Skeletal muscle satellite cell (primary cell): ENCODE results near the gene BRD3OS.
"Not testable (repeated sequence)": the region's sequence is repeated elsewhere in the genome, so short reads cannot be mapped to it uniquely, and the experiment has no call there.

Experiments
- H3K27me3 ChIP-seq: 2 replicates; pipeline ENCODE4 v1.7.0; 2013; ENCODE audit warnings: low read length; ENCODE audit not compliant: control insufficient read depth, insufficient read depth
- H3K36me3 ChIP-seq: 2 replicates; pipeline ENCODE4 v1.7.0; 2013; ENCODE audit warnings: mild to moderate bottlenecking, control low read depth, low read length; ENCODE audit not compliant: insufficient read depth
- H3K4me1 ChIP-seq: 2 replicates; pipeline ENCODE4 v1.7.0; 2013; ENCODE audit warnings: low read length; ENCODE audit not compliant: control insufficient read depth, insufficient read depth
- H3K4me2 ChIP-seq: 2 replicates; pipeline ENCODE4 v1.7.0; 2013; ENCODE audit warnings: mild to moderate bottlenecking, low read length
- H3K4me3 ChIP-seq: 2 replicates; pipeline ENCODE4 v1.7.0; 2013; ENCODE audit warnings: low read length
- H3K9ac ChIP-seq: 2 replicates; pipeline ENCODE4 v1.7.0; 2013; ENCODE audit warnings: mild to moderate bottlenecking, low read depth, low read length, moderate library complexity
- H3K9me3 ChIP-seq: replicated peaks from 2 replicates; pipeline ENCODE4 v1.7.0; 2013; ENCODE audit warnings: mild to moderate bottlenecking, control low read depth, low read length

BRD3OS gene

DNA sequence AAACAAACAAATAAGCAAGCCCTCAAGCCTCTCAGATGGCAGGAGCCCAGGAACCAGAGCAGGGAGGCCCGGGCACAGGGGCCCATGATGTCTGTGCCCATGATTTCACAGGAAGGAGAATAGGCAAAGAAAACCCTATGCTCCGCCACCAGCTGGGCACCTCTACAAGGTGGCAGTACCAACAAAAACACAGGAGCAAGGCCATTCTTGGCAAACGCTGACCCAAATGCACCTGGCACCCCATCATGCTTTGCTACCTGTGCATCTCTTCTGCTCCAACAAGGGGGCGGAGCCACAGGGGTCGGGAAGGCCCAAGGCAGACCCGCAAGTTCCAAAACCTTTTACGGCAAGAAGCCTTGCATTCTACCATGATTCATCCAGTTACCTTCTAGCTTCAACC, 39.4 kb downstream of the BRD3OS start:
- H3K4me1 ChIP-seq, result peaks cover 54% of the 10 kb centered on the region
- no peak overlapping the region for H3K9ac ChIP-seq
- no peaks in the 10 kb centered on the region for H3K9me3 ChIP-seq
- no peak overlapping the region for H3K4me3 ChIP-seq
- H3K36me3 ChIP-seq, result peaks cover 8% of the 10 kb centered on the region
- no peak overlapping the region for H3K4me2 ChIP-seq
- peaks cover 7% of the 10 kb centered on the region for H3K27me3 ChIP-seq

DNA sequence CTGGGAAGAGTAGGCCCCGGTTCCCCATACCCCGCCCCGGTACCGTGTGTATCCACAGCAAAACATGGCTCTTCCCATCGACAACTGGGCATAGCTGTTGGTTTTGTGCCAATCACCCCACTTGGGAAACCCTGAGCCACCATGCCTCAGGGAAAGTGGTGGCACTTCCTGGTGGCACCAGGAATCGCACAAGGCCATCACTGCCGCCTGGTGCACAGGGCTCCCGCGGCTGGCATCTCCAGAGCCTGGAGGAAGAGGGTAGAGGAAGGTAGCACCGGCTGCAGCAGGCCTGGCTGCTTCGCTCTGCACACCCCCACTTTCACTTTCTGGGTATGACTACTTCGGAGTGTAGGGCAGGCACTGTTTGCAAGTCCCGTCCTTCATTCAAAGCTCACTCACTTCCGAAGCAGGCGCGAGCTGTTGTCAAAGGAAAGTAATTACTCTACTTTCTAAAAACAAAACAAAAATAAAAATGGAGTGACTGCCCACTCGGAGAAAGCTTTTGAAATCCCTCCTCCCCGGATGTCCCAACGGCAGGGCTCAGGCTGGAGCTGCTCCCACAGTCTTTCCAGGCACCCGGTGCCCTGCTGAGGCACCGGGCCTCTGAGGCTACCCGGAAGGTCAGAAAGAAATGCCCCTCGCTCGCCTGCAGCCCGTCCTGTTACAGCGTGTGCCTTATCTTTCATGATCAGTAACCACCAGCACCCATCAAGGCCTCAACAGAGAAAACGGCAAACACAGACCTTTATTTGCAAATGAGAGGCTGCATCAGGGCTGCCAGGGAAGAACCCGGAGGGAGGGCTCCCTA, 40.5 kb downstream of the BRD3OS start:
- H3K9me3 ChIP-seq, result no peaks in the 10 kb centered on the region
- peaks cover 43% of the 10 kb centered on the region for H3K4me1 ChIP-seq
- peaks cover 8% of the 10 kb centered on the region for H3K36me3 ChIP-seq
- H3K9ac ChIP-seq, result peak overlapping the region; percentile 95
- H3K4me3 ChIP-seq, result peak overlapping the region; percentile 90
- H3K4me2 ChIP-seq, result peak overlapping the region; percentile 95
- H3K27me3 ChIP-seq, result peaks cover 18% of the 10 kb centered on the region

DNA sequence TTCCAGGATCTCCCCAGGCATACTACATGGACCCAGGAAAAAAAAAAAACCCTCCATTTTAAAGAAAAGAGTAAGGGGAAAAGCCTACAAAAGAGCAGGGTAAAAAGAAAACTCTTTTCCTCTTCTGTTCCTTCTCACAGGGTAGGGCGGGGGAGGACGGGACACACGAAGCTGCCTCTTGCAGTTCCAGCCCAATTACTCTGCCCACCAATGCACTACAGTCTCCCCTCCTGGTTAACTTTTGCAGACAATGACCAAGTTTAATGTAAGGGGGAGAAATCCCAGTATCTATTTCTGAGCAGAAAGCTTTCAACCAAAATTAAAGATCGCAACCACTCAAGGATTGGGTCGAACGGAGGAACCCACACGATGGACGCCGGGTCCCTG, 41.2 kb downstream of the BRD3OS start:
- no peaks in the 10 kb centered on the region for H3K9me3 ChIP-seq

DNA sequence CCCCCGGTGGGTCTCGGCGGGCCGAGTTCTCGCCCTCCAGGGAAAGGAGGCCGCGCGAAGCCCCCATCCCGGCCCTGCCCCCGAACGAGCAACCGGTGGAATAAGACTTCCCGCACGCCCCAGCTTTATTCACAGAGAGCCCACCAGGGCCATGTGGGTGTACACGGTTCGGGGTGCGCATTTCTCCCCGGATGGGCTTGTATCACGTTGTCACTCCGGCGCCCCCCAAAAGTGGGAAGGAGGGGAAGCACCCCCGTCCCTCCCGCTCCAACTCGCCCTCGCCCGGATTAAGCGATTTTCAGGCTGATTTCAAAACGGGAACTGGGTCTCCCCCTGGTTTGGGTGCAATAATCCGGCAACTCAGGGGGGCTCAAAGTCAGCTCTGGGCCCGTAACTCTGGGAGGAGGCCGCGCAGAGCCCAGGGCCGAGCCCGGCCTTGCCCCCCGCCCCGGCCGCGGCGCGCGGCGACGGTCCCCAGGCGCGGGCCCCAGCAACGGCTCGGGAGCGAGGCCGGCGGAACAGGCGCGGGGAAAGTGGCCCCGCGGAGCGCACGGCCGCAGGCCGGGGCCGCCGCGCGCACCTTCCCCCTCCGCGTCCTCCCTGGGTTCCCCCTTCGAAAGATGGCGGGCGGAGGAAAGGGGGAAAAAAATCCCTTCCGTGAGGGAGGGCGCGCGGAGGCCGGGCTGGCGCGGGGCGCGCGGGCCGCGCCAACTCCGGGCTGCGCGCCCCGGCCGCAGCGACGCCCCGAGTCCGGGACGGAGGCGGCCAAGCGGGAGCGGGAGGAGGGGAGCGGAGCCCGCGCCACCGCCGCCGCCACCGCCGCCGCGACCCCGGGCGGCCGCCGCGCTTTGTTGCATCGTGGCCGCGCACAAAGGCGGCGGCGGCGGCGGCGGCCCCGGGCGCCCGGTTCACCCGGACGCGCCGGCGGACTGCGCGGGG, 41.9 kb downstream of the BRD3OS start:
- Histone ChIP-seq H3K9me3 (no peaks in the 10 kb centered on the region), H3K9ac (peak overlapping the region; percentile 95), H3K4me1 (peaks cover 30% of the 10 kb centered on the region), H3K36me3 (peaks cover 8% of the 10 kb centered on the region), H3K4me2 (peak overlapping the region; percentile 95), H3K4me3 (peak overlapping the region; percentile 90), H3K27me3 (peaks cover 24% of the 10 kb centered on the region)

More for the DNA sequence above, 41.2 kb downstream of the BRD3OS start:
- peak overlapping the region; percentile 90 for H3K4me3 ChIP-seq
- peaks cover 24% of the 10 kb centered on the region for H3K27me3 ChIP-seq
- H3K4me2 ChIP-seq, result peak overlapping the region; percentile 95
- peaks cover 8% of the 10 kb centered on the region for H3K36me3 ChIP-seq
- peak overlapping the region; percentile 95 for H3K9ac ChIP-seq
- peaks cover 36% of the 10 kb centered on the region for H3K4me1 ChIP-seq

DNA sequence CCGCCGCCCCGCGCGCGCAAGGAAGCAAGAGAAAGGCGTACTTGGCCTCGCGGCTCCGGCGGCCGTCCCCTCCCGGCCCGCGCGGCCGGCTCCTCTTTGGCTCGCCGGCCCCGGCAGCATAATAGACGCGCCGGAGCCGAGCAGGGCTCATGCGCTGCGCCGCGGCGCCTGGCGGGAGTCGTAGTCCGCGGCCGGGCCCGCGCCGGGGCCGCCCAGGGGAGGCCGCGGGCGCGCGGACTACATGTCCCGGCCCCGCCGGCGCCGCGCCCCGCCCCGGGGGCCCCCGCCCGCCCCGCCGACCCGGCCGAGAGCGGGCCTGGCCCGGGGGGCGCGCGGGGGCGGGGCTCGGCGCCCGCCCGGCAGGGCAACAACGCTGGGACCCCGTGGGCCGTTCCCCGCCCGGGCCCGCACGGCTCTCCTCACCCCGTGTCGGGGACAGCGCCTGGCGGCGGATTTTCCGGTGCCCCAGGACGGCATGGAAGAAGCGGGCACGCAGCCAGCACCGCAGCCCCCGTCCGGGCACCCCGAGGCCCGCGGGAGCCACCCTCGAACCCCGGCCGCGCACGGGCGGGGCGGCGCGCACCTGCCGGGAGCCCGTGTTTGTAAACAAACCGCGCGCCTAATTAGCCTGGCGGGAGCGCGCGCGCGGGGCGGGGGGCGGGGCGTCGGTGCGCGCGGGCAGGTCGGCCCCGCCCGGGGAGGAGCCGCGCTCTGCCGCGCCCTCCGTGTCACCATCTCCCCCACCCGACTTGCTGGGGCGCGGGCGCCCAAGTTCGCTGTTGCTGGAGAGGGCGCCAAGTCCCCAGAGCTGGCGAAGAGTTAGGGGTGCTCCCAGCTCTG, 42.8 kb downstream of the BRD3OS start, which contains the start of gene BRD3:
Gene BRD3, minus strand, starts transcription at position 123 of the 840 bp plus-strand sequence. CDS start 14,549 bp downstream, outside the sequence.
- Histone ChIP-seq H3K4me2 (peak within 1 kb of the TSS; percentile 99), H3K9me3 (no peaks in the 10 kb centered on the region), H3K4me3 (peak within 1 kb of the TSS; percentile 96), H3K27me3 (peaks cover 24% of the 10 kb centered on the region), H3K4me1 (peaks cover 20% of the 10 kb centered on the region), H3K9ac (peak within 1 kb of the TSS; percentile 95), H3K36me3 (peaks cover 8% of the 10 kb centered on the region)

DNA sequence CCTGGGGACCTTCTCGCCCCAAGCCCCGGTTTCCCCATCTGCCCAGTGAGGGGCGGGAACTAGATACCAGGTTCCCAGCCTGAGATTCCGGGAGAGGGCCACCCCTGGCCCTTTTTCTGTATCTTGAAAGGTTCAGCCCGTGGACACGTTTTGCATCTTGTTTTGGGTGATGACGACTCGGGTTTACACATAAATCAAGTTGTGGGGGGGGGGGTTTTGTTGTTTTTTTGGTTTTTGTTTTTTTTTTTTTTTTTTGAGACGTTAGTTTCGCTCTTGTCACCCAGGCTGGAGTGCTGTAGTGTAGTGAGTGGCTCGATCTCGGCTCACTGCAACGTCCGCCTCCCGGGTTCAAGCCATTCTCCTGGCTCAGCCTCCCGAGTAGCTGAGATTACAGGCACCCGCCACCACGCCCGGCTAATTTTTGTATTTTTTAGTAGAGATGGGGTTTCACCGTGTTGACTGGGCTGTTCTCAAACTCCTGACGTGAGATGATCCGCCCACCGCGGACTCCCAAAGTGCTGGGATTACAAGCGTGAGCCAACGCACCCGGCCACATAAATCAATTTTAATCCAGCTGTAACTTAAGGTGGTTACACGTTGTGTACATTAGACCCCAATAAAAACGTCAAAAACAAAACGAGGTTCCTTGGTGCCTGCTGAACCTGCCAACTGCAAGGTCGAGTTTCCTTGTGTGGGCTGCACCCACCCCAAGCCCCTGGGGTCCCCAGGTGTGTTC, 43.6 kb downstream of the BRD3OS start:
- H3K9ac ChIP-seq, result peak overlapping the region; percentile 87
- H3K4me3 ChIP-seq, result peak overlapping the region; percentile 96
- peaks cover 16% of the 10 kb centered on the region for H3K4me1 ChIP-seq
- no peaks in the 10 kb centered on the region for H3K9me3 ChIP-seq
- peaks cover 30% of the 10 kb centered on the region for H3K27me3 ChIP-seq
- peak overlapping the region; percentile 99 for H3K4me2 ChIP-seq
- peaks cover under 1% of the 10 kb centered on the region for H3K36me3 ChIP-seq

DNA sequence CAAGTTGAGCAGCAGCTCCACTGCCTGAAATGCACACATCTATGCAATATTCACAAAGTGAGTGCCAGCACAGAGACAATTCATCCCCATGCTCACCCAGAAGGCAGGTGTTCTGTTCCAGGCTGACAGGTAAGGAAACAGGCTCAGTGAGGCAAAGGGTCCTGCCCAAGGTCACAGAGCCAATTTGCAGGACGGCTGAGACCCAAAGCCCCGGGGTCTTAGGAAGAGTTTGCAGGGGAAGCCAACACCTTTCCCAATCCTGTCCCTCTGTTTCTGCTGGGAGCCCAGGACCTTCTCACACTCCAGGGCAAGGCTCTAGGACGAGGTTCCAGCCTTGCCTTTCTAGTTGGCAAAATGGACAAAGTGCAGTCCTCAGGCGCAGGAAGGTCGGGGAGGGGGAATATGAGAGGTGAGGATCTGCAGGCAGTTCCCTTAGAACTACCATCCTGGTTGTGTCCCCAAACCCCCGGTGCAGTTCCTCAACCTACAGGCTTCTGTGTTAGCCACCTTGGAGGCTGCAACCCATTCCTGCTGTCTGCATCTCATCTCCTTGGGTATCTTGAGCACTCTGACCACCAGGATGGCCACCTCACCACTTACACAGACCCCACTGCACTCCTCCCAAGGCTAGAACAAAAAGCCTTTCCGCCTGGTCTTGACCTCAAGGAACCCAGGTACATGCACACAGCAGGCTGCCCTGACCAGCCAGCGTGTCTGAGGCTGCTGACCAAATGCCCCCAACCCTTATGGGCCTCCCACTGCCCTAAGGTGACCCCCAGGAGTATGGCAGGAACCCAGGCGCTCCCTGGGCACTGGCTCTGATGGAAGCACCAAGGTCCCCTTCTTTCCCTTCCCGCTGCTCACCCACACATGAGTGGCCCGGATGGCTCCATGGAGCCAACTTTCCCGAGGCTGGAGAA, 44.5 kb downstream of the BRD3OS start:
- Histone ChIP-seq H3K9me3 (no peaks in the 10 kb centered on the region), H3K9ac (no peak overlapping the region), H3K4me3 (no peak overlapping the region), H3K36me3 (no peaks in the 10 kb centered on the region), H3K4me1 (peaks cover 15% of the 10 kb centered on the region), H3K4me2 (peak overlapping the region; percentile 99), H3K27me3 (peaks cover 37% of the 10 kb centered on the region)

DNA sequence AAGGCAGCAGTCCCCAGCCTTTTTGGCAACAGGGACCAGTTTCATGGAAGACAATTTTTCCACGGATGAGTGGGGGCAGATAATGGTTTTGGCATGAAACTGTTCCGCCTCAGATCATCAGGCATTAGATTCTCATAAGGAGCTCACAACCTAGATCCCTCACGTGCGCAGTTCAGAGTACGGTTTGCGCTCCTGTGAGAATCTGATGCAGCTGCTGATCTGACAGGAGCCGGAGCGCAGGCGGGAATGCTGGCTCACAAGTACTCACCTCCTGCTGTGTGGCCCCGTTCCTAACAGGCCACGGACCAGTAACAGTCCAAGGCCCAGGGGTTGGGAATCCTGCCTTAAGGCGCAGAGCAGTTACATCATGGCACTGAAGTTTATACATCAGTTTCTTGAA, 45.9 kb downstream of the BRD3OS start:
- H3K4me1 ChIP-seq, result peaks cover 3% of the 10 kb centered on the region
- no peaks in the 10 kb centered on the region for H3K9me3 ChIP-seq
- peaks cover 38% of the 10 kb centered on the region for H3K27me3 ChIP-seq
- no peak overlapping the region for H3K4me2 ChIP-seq
- H3K36me3 ChIP-seq, result no peaks in the 10 kb centered on the region
- no peak overlapping the region for H3K4me3 ChIP-seq
- no peak overlapping the region for H3K9ac ChIP-seq

DNA sequence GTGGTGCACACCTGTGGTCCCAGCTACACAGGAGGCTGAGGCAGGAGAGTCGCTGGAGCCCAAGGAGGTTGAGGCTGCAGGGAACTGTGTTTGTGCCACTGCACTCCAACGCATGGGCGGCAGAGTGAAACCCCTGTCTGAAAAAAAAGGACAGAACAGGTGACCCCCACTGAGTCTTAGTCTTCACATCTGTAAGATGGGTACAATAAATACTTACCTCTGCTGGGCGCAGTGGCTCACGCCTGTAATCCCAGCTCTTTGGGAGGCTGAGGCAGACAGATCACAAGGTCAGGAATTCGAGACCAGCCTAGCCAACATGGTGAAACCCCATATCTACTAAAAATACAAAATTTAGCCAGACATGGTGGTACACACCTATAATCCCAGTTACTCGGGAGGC, 47.4 kb downstream of the BRD3OS start:
- H3K4me2 ChIP-seq, H3K4me1 ChIP-seq, H3K4me3 ChIP-seq, H3K9ac ChIP-seq, H3K36me3 ChIP-seq, H3K9me3 ChIP-seq: not testable (repeated sequence)
- H3K27me3 ChIP-seq, result peaks cover 38% of the 10 kb centered on the region

DNA sequence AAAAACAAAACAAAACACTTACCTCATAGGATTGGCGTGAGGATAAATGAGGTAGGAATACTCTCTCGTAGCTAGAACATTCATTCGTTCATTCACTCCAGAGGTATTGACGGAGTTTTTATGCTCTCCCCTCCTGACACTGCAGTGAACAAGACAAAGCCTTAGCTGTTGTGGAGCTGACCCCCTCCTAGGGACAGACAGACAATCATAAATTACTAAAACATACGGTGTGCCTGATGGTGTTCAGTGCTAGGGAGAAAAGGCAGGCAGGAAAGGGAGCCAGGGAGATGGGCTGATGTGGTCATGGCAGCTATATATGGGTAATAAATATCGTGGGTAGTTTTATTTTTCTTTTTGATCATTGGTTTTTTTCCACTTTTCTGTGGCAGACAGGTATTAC, 48.2 kb downstream of the BRD3OS start:
- no peak overlapping the region for H3K4me2 ChIP-seq
- H3K36me3 ChIP-seq, result no peaks in the 10 kb centered on the region
- no peaks in the 10 kb centered on the region for H3K4me1 ChIP-seq
- peaks cover 38% of the 10 kb centered on the region for H3K27me3 ChIP-seq
- H3K9me3 ChIP-seq, result no peaks in the 10 kb centered on the region
- H3K4me3 ChIP-seq, result no peak overlapping the region
- H3K9ac ChIP-seq, result no peak overlapping the region
